GM18951 (cell line): ENCODE measurements around the gene GPATCH4.
"Not testable (repeated sequence)": the region's sequence is repeated elsewhere in the genome, so short reads cannot be mapped to it uniquely, and the experiment has no call there.

ENCODE experiments used
- POLR2A ChIP-seq: IDR thresholded peaks from 4 replicates; pipeline ENCODE4 v1.6.1; 2011; ENCODE audit warnings: mild to moderate bottlenecking; ENCODE audit not compliant: insufficient read length, insufficient read depth; ENCODE audit errors: extremely low read depth
- in situ Hi-C: fragments of 300-500 bp; cut with MboI; formaldehyde crosslinking; loops from one replicate; pipeline ENCODE4 v1.12.0; 2022; ENCODE audit warnings: low sequenced_read_pairs, mixed read lengths, inconsistent platforms; ENCODE audit not compliant: unreplicated experiment

The GPATCH4 gene

DNA sequence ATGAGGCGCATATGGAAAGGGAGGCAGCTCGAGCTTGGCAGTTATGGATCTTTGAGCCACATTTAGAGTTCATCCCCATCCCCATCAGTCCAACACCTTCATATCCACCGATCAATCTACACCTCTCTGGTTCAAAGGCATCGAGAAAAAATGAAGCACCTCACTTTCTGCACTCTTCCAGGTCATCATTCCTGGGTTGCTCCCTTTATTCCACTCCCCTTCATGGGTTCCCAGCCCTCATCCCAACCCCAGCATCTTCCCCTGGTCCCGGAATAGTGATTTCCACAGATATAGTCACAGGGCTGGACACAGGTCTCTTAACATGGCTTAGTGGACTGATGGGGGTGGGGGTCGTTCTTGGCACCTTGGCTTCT, 18.3 kb upstream of the GPATCH4 start:
- in situ Hi-C loops, result loop anchor here (10.0 kb wide), 1 partner anchor 235 kb away; no protein-coding TSS in a partner anchor

GRCh38 chr1:156618853-156619581, 17.7 kb upstream of the GPATCH4 start, which contains the start of gene HAPLN2:
Gene HAPLN2, plus strand, starts transcription at chr1:156619415. Its CDS starts 4,076 bp downstream, at chr1:156623491.
- in situ Hi-C loops, result loop anchor here (10.0 kb wide), 1 partner anchor 234 kb away; no protein-coding TSS in a partner anchor
- no peak for TF ChIP-seq POLR2A

More for the DNA sequence above, 18.3 kb upstream of the GPATCH4 start:
- TF ChIP-seq POLR2A, result no peak

DNA sequence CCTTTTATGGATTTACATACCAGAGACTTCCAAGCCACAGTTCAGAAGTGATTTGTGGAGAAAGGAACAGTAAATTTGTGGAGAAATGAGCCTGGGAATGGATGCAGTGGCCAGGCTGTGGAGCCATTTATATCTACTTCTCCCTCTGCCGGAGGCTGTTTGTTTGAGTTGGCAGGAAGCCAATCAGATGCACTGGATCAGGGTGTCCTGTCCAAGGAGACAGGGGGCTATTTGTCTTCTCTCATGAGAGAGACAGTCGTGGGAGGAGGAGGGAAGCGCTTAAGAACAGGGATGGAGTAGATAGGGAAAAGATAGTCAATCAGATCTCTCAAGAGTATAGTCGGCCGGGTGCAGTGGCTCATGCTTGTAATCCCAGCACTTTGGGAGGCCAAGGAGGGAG, 15.2 kb upstream of the GPATCH4 start:
- no peak for TF ChIP-seq POLR2A
- in situ Hi-C loops, result loop anchor here (10.0 kb wide), 1 partner anchor 232 kb away; no protein-coding TSS in a partner anchor

DNA sequence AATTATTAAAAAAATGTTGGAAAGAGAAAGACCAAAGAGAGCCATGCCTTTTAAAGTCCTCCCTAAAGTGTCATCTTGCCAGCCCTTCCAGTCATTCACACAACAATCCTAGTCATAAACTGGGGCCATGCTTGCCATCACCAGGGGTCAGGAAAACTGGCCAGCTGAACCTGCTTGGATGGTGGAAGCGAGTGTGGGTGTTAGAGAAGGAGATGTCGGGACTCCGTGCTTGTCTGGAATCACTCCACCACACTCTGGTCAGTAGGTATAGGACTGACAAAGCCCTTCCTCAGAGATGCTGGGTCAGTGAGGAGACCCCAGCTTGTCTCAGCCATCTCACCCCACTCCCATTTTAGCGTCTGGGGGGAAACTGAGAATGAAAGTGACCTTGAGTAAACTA, 14.7 kb upstream of the GPATCH4 start:
- no peak for TF ChIP-seq POLR2A
- in situ Hi-C loops, result loop anchor here (10.0 kb wide), 1 partner anchor 231 kb away; no protein-coding TSS in a partner anchor

GRCh38 chr1:156612666-156613065, 11.4 kb upstream of the GPATCH4 start:
- in situ Hi-C loops, result loop anchor here (10.0 kb wide), 1 partner anchor 228 kb away; no protein-coding TSS in a partner anchor
- TF ChIP-seq POLR2A, result no peak

- in situ Hi-C loops, result loop anchor here (10.0 kb wide), 1 partner anchor 225 kb away; no protein-coding TSS in a partner anchor
These were observed 8.8 kb upstream of the GPATCH4 start for GRCh38 chr1:156610072-156610471.

DNA sequence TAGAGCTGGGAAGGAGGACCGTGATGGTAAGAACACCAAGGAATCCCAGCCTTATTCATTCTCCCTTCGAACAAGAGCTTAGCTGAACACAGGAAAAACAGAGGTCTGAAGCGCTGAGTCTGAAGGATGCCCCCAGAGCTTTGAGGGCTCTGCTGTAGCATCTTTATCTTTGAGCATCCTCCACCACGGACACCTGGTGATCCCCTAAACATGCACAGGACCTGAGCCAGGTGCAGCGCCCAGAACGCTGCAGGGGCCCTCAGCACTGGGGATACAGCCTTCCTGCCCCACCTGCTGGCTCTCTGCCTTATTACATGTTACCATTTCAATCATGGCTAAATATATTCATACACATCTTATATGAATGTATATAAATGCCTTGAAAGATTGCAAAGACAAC, 7.7 kb upstream of the GPATCH4 start:
- TF ChIP-seq POLR2A, result no peak
- in situ Hi-C loops, result no loop called here

DNA sequence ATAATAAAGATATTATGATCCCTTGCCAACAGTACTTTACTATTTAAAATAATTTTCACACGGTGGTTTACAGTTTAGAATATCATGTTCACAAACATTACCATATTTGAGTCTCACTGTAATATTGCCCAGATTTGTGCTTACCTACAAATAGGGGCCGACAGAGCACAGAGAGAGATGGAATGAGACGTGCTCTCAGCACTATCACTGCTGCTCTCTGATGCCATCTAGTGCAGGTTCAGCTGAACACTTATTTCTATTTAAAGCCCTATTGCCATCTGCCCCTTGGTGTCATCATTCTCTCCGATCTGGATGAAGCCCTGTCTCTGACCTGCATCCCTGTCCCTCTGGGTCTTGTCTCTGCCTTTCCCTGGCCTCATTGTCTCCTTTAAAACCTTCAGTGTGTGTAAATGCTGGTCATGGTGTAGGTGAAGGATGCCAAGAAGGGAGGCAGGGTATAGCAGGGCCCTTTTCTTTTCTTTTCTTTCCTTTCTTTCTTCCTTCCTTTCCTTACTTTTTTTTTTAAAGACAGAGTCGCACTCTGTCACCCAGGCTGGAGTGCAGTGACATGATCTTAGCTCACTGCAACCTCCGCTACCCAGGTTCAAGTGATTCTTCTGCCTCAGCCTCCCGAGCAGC, 6.9 kb upstream of the GPATCH4 start:
- in situ Hi-C loops, result no loop called here
- TF ChIP-seq POLR2A, result no peak

GRCh38 chr1:156607344-156607743, 6.1 kb upstream of the GPATCH4 start:
- in situ Hi-C loops, result not testable (repeated sequence)

DNA sequence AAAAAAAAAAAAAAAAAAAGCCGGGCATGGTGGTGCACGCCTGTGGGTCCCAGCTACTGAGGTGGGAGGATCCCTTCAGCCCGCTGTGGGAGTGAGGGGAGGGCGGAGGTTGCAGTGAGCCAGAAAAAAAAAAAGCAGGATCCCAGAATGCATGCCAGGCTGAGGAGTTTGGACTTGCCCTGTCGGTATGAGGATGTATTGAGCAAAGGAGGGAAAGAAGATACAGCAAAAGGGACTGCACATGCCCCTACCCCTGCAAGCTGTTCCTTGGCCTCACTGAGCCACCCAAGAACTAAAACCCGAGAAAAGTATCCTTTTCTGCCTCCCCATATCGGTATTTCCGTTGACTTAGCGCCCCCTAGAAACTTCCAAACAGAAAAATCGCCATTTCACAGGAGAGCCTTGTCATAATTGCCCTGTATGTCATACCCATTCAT, 1.3 kb upstream of the GPATCH4 start:
- in situ Hi-C loops, result no loop called here
- no peak for TF ChIP-seq POLR2A

DNA sequence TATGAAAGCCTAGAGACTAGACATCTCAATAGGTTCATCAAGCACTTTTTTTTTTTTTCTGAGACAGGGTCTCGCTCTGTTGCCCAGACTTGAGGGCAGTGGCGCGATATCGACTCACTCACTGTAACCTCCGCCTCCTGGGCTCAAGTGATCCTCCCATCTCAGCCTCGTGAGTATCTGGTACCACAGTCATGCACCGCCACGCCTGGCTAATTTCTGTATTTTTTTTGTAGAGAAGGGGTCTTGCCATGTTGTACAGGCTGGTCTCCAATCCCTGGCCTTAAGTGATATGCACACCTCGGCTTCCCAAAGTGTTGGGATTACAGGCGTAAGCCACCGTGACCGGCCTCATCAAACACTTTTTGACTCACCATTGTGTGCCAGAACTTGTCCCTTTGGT, 613 bp upstream of the GPATCH4 start:
- in situ Hi-C loops, result no loop called here
- no peak for TF ChIP-seq POLR2A

DNA sequence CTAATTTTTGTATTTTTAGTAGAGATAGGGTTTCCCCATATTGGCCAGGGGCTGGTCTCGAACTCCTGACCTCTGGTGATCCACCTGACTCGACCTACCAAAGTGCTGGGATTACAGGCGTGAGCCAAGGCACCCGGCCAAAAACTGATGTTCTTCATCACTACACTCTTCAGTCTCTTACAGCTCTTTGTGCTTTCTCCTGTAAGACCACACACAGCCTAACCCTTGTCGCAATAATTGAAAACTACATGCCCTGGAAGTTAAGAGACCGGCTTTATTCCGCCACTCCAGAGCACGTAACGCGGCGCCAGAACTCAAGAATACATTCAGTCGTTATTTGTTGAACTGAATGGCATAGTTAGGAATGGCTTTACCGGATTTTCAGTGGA, 552 bp downstream of the GPATCH4 start:
- no peak for TF ChIP-seq POLR2A
- in situ Hi-C loops, result no loop called here

GRCh38 chr1:156599811-156600210, 1.5 kb downstream of the GPATCH4 start:
- TF ChIP-seq POLR2A, result no peak
- in situ Hi-C loops, result no loop called here
